ENCODE data around the gene IL17RC.
A peak's percentile ranks its signal among the peaks of the same experiment; 100 is the strongest.

Gene IL17RC

DNA sequence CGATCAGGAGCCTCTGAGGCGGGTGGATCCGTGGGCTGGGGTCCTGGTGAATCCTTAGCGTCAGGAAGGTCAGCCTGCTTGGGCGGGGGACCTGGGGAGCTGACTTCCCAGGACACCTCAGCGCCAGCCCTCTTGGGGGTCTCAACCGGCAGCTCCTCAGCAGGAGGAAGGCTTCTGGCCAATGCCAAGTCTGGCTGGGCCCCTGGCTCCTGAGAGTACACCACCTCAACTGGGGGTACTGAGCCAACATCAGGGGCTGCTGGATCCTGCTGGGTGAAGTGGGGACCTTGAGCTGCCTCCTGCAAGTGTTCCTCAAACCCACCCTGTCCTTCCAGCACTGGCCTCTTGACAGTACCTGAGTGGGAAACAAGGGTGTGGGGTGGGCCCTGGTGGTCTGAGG, 32.2 kb downstream of the IL17RC start:
- no peak overlapping the region for H3K27ac ChIP-seq (replicated peaks; ENCODE audit: low read length)
- H4K91ac ChIP-seq (ENCODE audit: low read depth, low read length, poor library complexity), result no peak overlapping the region
- H3K14ac ChIP-seq (ENCODE audit: low read length), result peak overlapping the region; percentile 3
- no peak overlapping the region for H2BK5ac ChIP-seq (ENCODE audit: low read length)
- no peak overlapping the region for H4K8ac ChIP-seq (ENCODE audit: low read depth, low read length)
- H2BK15ac ChIP-seq (ENCODE audit: low read length), result no peak overlapping the region
- H3K9ac ChIP-seq (ENCODE audit: low read depth, low read length, poor library complexity), result no peak overlapping the region
- no peak overlapping the region for H3K18ac ChIP-seq (ENCODE audit: low read length)
- no peak overlapping the region for H3K4ac ChIP-seq (ENCODE audit: low read length)
- no peak overlapping the region for H2AK5ac ChIP-seq (ENCODE audit: low read depth, low read length)
- peaks cover 7% of the 10 kb centered on the region for H3K79me1 ChIP-seq (ENCODE audit: low read depth, low read length)
- no peak for DNase-seq (ENCODE audit: low spot score)
- no peak overlapping the region for H2AFZ ChIP-seq (ENCODE audit: low read length)
- H3K36me3 ChIP-seq (replicated peaks in 1 of 2; ENCODE audit: control insufficient read depth in 2 of 2, insufficient read depth in 2 of 2, low read length in 2 of 2), result peaks cover 9 to 16% of the 10 kb centered on the region in 2 donors
- no CpG with 5 or more reads among the region's 7 CpGs for WGBS, 2 donors (ENCODE audit: extremely low coverage in 2 of 2, insufficient read length in 2 of 2, insufficient replicate concordance in 1 of 2)
- H3K23ac ChIP-seq (ENCODE audit: low read depth, low read length, poor library complexity), result no peak overlapping the region
- H3K9me3 ChIP-seq (replicated peaks in 1 of 2; ENCODE audit: control insufficient read depth in 2 of 2, insufficient read depth in 1 of 2, low read depth in 1 of 2, low read length in 2 of 2), result peaks cover 0 to 1% of the 10 kb centered on the region in 2 donors
- no peak overlapping the region for H2BK120ac ChIP-seq (ENCODE audit: low read depth, low read length)
- no peak overlapping the region for H3K4me2 ChIP-seq (ENCODE audit: insufficient read depth, low read length, poor library complexity, severe bottlenecking)
- H3K4me1 ChIP-seq (ENCODE audit: control insufficient read depth in 2 of 2, insufficient read depth in 1 of 2, low read depth in 1 of 2, low read length in 2 of 2), result peaks cover 0 to 14% of the 10 kb centered on the region in 2 donors
- H2BK12ac ChIP-seq (ENCODE audit: low read length), result no peak overlapping the region
- H3K27me3 ChIP-seq (ENCODE audit: control insufficient read depth in 3 of 3, insufficient read depth in 3 of 3, low read depth in 1 of 3, low read length in 3 of 3), result peaks cover 0 to 2% (median 0%) of the 10 kb centered on the region in 3 experiments
- no peak overlapping the region for H3K4me3 ChIP-seq (ENCODE audit: low read length in 2 of 2)

DNA sequence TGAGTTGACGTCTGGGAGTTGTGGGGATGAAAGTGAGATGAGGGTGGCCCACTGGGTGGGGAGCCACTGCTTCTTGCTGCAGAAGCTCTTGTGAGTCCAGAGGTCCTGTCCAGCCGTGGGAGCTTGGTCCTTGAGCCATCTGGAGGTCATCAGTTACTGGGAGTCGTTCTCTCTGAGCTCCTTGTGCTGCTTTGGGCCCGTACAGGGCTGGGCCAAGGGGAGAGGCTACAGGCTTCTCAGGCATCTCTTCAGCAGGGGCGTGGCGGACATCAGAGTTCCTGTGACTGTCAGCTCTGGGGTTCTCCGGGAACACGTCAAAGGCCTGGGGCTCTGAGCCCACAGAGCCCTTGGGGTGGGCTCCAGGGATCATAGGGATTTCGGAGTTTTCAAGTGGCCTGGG, 32.7 kb downstream of the IL17RC start:
- no peak overlapping the region for H4K91ac ChIP-seq (ENCODE audit: low read depth, low read length, poor library complexity)
- H3K9me3 ChIP-seq (replicated peaks in 1 of 2; ENCODE audit: control insufficient read depth in 2 of 2, insufficient read depth in 1 of 2, low read depth in 1 of 2, low read length in 2 of 2), result peaks cover 0 to 1% of the 10 kb centered on the region in 2 donors
- no peak overlapping the region for H4K8ac ChIP-seq (ENCODE audit: low read depth, low read length)
- H3K14ac ChIP-seq (ENCODE audit: low read length), result no peak overlapping the region
- no peak overlapping the region for H2AFZ ChIP-seq (ENCODE audit: low read length)
- H3K4me3 ChIP-seq (ENCODE audit: low read length in 2 of 2), result no peak overlapping the region
- no peak overlapping the region for H2BK12ac ChIP-seq (ENCODE audit: low read length)
- peaks cover 0 to 2% (median 0%) of the 10 kb centered on the region in 3 experiments for H3K27me3 ChIP-seq (ENCODE audit: control insufficient read depth in 3 of 3, insufficient read depth in 3 of 3, low read depth in 1 of 3, low read length in 3 of 3)
- peaks cover 0 to 14% of the 10 kb centered on the region in 2 donors for H3K4me1 ChIP-seq (ENCODE audit: control insufficient read depth in 2 of 2, insufficient read depth in 1 of 2, low read depth in 1 of 2, low read length in 2 of 2)
- no peak overlapping the region for H3K27ac ChIP-seq (replicated peaks; ENCODE audit: low read length)
- peaks cover 7 to 11% of the 10 kb centered on the region in 2 donors for H3K36me3 ChIP-seq (replicated peaks in 1 of 2; ENCODE audit: control insufficient read depth in 2 of 2, insufficient read depth in 2 of 2, low read length in 2 of 2)
- no peak overlapping the region for H2BK120ac ChIP-seq (ENCODE audit: low read depth, low read length)
- WGBS, 2 donors (ENCODE audit: extremely low coverage in 2 of 2, insufficient read length in 2 of 2, insufficient replicate concordance in 1 of 2), result no CpG with 5 or more reads among the region's 9 CpGs
- H2AK5ac ChIP-seq (ENCODE audit: low read depth, low read length), result no peak overlapping the region
- no peak overlapping the region for H2BK5ac ChIP-seq (ENCODE audit: low read length)
- no peak overlapping the region for H2BK15ac ChIP-seq (ENCODE audit: low read length)
- H3K4ac ChIP-seq (ENCODE audit: low read length), result no peak overlapping the region
- no peak overlapping the region for H3K4me2 ChIP-seq (ENCODE audit: insufficient read depth, low read length, poor library complexity, severe bottlenecking)
- H3K9ac ChIP-seq (ENCODE audit: low read depth, low read length, poor library complexity), result no peak overlapping the region
- H3K23ac ChIP-seq (ENCODE audit: low read depth, low read length, poor library complexity), result no peak overlapping the region
- H3K79me1 ChIP-seq (ENCODE audit: low read depth, low read length), result peaks cover 7% of the 10 kb centered on the region
- DNase-seq (ENCODE audit: low spot score), result no peak
- H3K18ac ChIP-seq (ENCODE audit: low read length), result no peak overlapping the region

DNA sequence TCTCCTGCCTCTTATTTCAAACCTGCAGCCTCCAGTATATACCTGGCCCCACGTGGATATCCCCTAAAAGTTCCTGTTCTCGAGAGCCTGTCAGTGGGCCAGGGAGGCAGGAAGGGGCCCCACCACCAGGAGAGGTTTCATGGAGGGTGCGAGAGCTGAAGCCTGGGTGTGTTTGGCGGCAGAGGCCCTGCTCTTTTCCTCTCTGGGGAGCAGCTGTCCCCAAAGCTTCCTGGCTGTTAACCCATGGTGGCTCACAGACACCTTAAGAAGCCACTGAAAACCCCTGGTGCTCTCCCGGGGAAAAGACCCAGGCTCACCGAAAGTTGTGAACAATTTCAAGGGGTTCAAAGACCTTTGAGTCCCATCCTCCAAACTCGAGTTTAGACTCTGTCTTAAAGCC, 34.2 kb downstream of the IL17RC start:
- Histone ChIP-seq H3K4me3 (ENCODE audit: low read length in 2 of 2) (no peak overlapping the region), H4K8ac (ENCODE audit: low read depth, low read length) (no peak overlapping the region), H2AFZ (ENCODE audit: low read length) (no peak overlapping the region), H3K4ac (ENCODE audit: low read length) (no peak overlapping the region), H2BK12ac (ENCODE audit: low read length) (no peak overlapping the region), H3K14ac (ENCODE audit: low read length) (no peak overlapping the region), H2BK5ac (ENCODE audit: low read length) (no peak overlapping the region), H3K27ac (replicated peaks; ENCODE audit: low read length) (no peak overlapping the region), H3K4me1 (ENCODE audit: control insufficient read depth in 2 of 2, insufficient read depth in 1 of 2, low read depth in 1 of 2, low read length in 2 of 2) (peaks cover 0 to 14% of the 10 kb centered on the region in 2 donors), H4K91ac (ENCODE audit: low read depth, low read length, poor library complexity) (no peak overlapping the region), H3K23ac (ENCODE audit: low read depth, low read length, poor library complexity) (no peak overlapping the region), H3K9me3 (replicated peaks in 1 of 2; ENCODE audit: control insufficient read depth in 2 of 2, insufficient read depth in 1 of 2, low read depth in 1 of 2, low read length in 2 of 2) (peaks cover 0 to 1% of the 10 kb centered on the region in 2 donors), H3K79me1 (ENCODE audit: low read depth, low read length) (peaks cover 7% of the 10 kb centered on the region), H3K27me3 (ENCODE audit: control insufficient read depth in 3 of 3, insufficient read depth in 3 of 3, low read depth in 1 of 3, low read length in 3 of 3) (peaks cover 0 to 2% (median 0%) of the 10 kb centered on the region in 3 experiments), H3K4me2 (ENCODE audit: insufficient read depth, low read length, poor library complexity, severe bottlenecking) (peak overlapping the region; percentile 95), H2AK5ac (ENCODE audit: low read depth, low read length) (no peak overlapping the region), H2BK15ac (ENCODE audit: low read length) (no peak overlapping the region), H3K9ac (ENCODE audit: low read depth, low read length, poor library complexity) (no peak overlapping the region), H3K36me3 (replicated peaks in 1 of 2; ENCODE audit: control insufficient read depth in 2 of 2, insufficient read depth in 2 of 2, low read length in 2 of 2) (peaks cover 4 to 7% of the 10 kb centered on the region in 2 donors), H2BK120ac (ENCODE audit: low read depth, low read length) (no peak overlapping the region), H3K18ac (ENCODE audit: low read length) (no peak overlapping the region)
- no peak for DNase-seq (ENCODE audit: low spot score)
- WGBS, 2 donors (ENCODE audit: extremely low coverage in 2 of 2, insufficient read length in 2 of 2, insufficient replicate concordance in 1 of 2), result no CpG with 5 or more reads among the region's 7 CpGs

DNA sequence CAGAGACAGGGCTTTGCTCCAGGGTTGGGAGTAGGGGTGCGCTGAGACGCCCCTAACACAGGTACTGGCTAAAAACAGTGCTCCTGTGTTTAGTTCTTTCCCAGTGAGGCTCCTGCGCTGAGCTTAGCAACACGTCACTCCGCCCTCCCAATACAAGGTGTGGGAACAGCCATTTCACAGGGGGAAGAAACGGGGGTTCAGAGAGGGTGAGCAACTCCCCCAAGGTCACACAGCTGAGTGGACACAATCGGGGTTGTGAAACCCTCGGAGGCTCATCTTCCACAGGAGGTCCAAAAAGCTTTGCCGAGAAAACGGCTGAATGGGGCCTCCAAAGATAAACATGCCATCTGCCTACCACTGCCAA, 34.7 kb downstream of the IL17RC start:
- Histone ChIP-seq H3K9me3 (replicated peaks in 1 of 2; ENCODE audit: control insufficient read depth in 2 of 2, insufficient read depth in 1 of 2, low read depth in 1 of 2, low read length in 2 of 2) (peaks cover 0 to 1% of the 10 kb centered on the region in 2 donors), H2AFZ (ENCODE audit: low read length) (peak overlapping the region; percentile 94), H4K91ac (ENCODE audit: low read depth, low read length, poor library complexity) (no peak overlapping the region), H3K79me1 (ENCODE audit: low read depth, low read length) (peaks cover 7% of the 10 kb centered on the region), H2BK5ac (ENCODE audit: low read length) (no peak overlapping the region), H3K27ac (replicated peaks; ENCODE audit: low read length) (no peak overlapping the region), H2BK12ac (ENCODE audit: low read length) (no peak overlapping the region), H3K4ac (ENCODE audit: low read length) (no peak overlapping the region), H3K27me3 (ENCODE audit: control insufficient read depth in 3 of 3, insufficient read depth in 3 of 3, low read depth in 1 of 3, low read length in 3 of 3) (peaks cover 0 to 2% (median 0%) of the 10 kb centered on the region in 3 experiments), H3K23ac (ENCODE audit: low read depth, low read length, poor library complexity) (peak overlapping the region; percentile 57), H3K14ac (ENCODE audit: low read length) (no peak overlapping the region), H4K8ac (ENCODE audit: low read depth, low read length) (no peak overlapping the region), H3K4me2 (ENCODE audit: insufficient read depth, low read length, poor library complexity, severe bottlenecking) (peak overlapping the region; percentile 95), H2BK120ac (ENCODE audit: low read depth, low read length) (no peak overlapping the region), H3K9ac (ENCODE audit: low read depth, low read length, poor library complexity) (peak overlapping the region; percentile 90), H3K36me3 (replicated peaks in 1 of 2; ENCODE audit: control insufficient read depth in 2 of 2, insufficient read depth in 2 of 2, low read length in 2 of 2) (peaks cover 4 to 7% of the 10 kb centered on the region in 2 donors), H3K4me1 (ENCODE audit: control insufficient read depth in 2 of 2, insufficient read depth in 1 of 2, low read depth in 1 of 2, low read length in 2 of 2) (peaks cover 0 to 13% of the 10 kb centered on the region in 2 donors), H2BK15ac (ENCODE audit: low read length) (no peak overlapping the region), H3K4me3 (ENCODE audit: low read length in 2 of 2) (peak overlapping the region; percentile 66 to 95), H3K18ac (ENCODE audit: low read length) (peak overlapping the region; percentile 96), H2AK5ac (ENCODE audit: low read depth, low read length) (no peak overlapping the region)
- DNase-seq (ENCODE audit: low spot score), result no peak
- no CpG with 5 or more reads among the region's 10 CpGs for WGBS, 2 donors (ENCODE audit: extremely low coverage in 2 of 2, insufficient read length in 2 of 2, insufficient replicate concordance in 1 of 2)
